Measurements from ENCODE around the gene HAGH.

The HAGH gene

DNA sequence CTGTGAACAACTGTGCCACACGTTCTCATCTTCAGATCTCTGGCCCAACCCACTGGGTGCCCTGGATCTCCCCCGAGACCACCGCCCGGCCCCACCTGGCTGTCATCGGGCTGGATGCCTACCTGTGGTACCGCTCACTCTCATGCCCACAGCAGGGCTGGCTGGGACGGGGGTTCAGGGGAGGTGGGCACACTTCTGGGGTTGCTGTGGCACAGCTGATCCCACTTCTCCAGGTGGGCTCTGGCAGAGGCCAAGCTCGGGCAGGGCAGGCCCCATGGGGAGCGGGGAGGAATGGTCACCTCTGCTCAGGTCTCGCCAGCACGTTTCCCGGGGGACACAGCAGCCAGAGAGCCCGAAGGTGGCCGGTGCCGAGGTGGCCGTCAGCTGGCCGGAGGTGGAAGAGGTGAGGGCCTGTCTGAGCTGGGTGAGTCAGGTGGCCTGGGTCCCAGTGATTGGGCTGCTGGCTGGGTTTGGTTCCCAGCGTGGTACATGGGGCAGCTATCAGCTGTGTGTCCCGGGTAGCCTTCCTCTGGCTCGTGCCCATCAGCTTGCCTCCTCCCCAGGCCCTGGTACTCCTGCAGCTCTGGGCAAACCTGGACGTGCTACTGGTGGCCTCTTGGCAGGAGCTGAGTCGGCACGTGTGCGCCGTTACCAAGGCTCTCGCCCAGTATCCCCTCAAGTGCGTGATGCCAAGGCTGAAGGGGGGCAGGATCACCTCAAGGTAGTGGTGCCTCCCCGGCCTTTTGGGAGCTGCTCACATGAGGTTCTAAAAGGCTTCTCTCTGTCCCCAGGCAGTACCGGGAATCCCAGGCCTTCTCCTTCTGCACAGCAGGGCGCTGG, 51.4 kb downstream of the HAGH start:
- Histone ChIP-seq H3K79me2 (peaks cover 5% of the 10 kb centered on the region), H3K27ac (no peak overlapping the region), H3K27me3 (ENCODE audit: control insufficient read depth, insufficient read depth, low read length) (no peaks in the 10 kb centered on the region), H2AFZ (no peak overlapping the region), H3K9me3 (ENCODE audit: control insufficient read depth, low read length) (no peaks in the 10 kb centered on the region), H3K4me2 (ENCODE audit: low read length) (no peak overlapping the region), H3K4me3 (ENCODE audit: low read depth, low read length) (no peak overlapping the region), H3K36me3 (ENCODE audit: control insufficient read depth, insufficient read depth, low read length) (no peaks in the 10 kb centered on the region), H3K4me1 (peaks cover 1% of the 10 kb centered on the region), H3K9ac (no peak overlapping the region)
- TF ChIP-seq, protein P1, sequence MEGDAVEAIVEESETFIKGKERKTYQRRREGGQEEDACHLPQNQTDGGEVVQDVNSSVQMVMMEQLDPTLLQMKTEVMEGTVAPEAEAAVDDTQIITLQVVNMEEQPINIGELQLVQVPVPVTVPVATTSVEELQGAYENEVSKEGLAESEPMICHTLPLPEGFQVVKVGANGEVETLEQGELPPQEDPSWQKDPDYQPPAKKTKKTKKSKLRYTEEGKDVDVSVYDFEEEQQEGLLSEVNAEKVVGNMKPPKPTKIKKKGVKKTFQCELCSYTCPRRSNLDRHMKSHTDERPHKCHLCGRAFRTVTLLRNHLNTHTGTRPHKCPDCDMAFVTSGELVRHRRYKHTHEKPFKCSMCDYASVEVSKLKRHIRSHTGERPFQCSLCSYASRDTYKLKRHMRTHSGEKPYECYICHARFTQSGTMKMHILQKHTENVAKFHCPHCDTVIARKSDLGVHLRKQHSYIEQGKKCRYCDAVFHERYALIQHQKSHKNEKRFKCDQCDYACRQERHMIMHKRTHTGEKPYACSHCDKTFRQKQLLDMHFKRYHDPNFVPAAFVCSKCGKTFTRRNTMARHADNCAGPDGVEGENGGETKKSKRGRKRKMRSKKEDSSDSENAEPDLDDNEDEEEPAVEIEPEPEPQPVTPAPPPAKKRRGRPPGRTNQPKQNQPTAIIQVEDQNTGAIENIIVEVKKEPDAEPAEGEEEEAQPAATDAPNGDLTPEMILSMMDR (IDR thresholded peaks at IDR 0.05), result no peak

DNA sequence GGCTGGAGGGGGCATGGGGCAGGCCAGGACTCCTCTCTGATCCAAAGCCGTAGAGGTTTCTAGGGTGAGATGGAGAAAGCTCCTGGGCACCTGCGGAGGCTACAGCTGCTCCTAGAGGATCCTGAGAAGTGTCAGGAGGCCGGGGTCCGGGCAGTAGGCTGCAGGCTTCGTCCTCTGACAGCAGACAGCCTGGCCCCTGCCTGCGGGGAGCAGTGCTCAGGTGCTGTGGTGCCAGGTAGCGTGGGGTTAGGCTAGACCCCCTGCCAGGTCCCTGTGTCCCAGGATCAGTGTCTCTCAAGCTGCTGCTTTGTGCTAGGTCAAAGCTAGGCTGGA, 52.2 kb downstream of the HAGH start:
- no peak overlapping the region for H3K27ac ChIP-seq
- H3K36me3 ChIP-seq (ENCODE audit: control insufficient read depth, insufficient read depth, low read length), result no peaks in the 10 kb centered on the region
- H3K9me3 ChIP-seq (ENCODE audit: control insufficient read depth, low read length), result no peaks in the 10 kb centered on the region
- H3K4me2 ChIP-seq (ENCODE audit: low read length), result peak overlapping the region; percentile 65
- H3K27me3 ChIP-seq (ENCODE audit: control insufficient read depth, insufficient read depth, low read length), result no peaks in the 10 kb centered on the region
- peaks cover 5% of the 10 kb centered on the region for H3K79me2 ChIP-seq
- no peak overlapping the region for H3K9ac ChIP-seq
- TF ChIP-seq, protein P1 (IDR thresholded peaks at IDR 0.05), result no peak
- peaks cover 2% of the 10 kb centered on the region for H3K4me1 ChIP-seq
- H2AFZ ChIP-seq, result no peak overlapping the region
- peak overlapping the region; percentile 83 for H3K4me3 ChIP-seq (ENCODE audit: low read depth, low read length)

DNA sequence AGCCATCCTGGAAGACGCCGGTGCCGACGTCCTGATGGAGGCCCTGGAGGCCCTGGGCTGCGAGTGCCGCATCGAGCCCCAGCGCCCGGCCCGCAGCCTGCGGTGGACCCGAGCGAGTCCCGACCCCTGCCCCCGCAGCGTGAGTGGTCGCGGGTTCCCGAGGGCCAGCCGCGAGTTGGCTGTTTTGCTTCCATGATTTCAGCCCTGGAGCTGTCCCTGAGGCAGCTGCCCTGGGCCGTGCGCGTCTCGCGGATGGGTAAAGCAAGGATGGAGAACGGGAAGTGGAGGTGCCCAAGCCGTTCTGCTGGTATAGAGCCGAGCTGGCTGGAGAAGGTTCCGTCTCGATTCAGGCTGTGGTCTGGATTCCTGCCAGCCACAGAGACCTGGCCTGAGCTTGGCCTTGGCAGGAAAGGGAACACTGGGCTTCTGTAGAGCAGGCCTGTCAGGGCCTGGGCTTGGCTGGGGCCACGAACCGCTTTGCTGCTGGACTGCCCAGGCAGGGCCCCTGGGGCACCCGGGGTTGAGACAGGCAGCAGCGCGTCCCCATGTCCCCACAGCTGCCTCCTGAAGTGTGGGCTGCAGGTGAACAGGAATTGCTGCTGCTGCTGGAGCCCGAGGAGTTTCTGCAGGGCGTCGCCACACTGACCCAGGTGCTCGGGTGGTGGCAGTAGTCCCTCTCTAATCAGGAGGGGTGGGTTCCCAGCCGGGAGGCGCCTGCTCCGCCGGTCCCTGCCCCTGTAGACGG, 52.8 kb downstream of the HAGH start:
- TF ChIP-seq, protein P1 (IDR thresholded peaks at IDR 0.05), result no peak
- Histone ChIP-seq H3K4me1 (peaks cover 2% of the 10 kb centered on the region), H2AFZ (peak overlapping the region; percentile 79), H3K79me2 (peaks cover 5% of the 10 kb centered on the region), H3K27me3 (ENCODE audit: control insufficient read depth, insufficient read depth, low read length) (no peaks in the 10 kb centered on the region), H3K36me3 (ENCODE audit: control insufficient read depth, insufficient read depth, low read length) (no peaks in the 10 kb centered on the region), H3K9ac (peak overlapping the region; percentile 39), H3K4me2 (ENCODE audit: low read length) (peak overlapping the region; percentile 65), H3K27ac (peak overlapping the region; percentile 81), H3K4me3 (ENCODE audit: low read depth, low read length) (peak overlapping the region; percentile 83), H3K9me3 (ENCODE audit: control insufficient read depth, low read length) (no peaks in the 10 kb centered on the region)

DNA sequence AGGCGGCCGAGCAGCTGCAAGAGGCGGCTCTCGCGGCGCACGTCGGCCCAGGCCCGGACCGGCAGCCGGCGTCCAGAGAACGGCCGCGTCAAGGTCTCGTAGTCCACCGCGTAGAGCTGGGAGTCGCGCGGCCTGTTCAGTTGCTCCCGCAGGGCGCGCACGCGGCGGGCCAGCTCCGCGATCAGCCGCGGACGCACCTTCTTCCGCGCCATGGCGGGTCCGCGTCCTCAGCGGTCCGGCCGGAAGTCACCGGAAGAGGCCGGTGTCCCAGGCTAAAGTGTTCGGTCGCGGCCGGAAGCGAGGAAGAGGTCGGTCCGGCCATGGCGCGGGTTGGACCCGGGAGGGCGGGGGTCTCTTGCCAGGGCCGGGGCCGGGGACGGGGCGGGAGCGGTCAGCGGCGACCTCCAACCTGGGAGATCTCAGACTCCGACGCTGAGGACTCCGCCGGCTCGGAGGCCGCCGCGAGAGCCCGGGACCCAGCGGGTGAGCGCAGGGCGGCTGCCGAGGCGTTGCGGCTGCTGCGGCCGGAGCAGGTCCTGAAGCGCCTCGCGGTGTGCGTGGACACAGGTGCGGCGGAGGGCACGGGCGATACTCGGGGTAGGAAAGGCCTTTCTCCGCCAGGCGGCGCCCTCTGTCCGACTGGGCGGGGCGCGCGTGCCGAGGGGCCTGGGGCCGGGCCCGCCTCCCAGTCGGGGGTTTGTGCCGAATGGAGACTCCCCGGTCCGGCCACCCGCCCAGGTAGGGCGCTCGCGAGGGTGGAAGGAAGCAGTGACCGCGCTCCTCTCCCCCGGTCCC, 53.5 kb downstream of the HAGH start, which contains the start of gene MRPS34:
Gene MRPS34, minus strand, starts transcription at position 227 of the 795 bp plus-strand sequence. Its CDS starts 15 bp downstream, at position 212.
- Histone ChIP-seq H3K4me2 (ENCODE audit: low read length) (peak within 1 kb of the TSS; percentile 65), H3K4me1 (peaks cover 2% of the 10 kb centered on the region), H3K9me3 (ENCODE audit: control insufficient read depth, low read length) (no peaks in the 10 kb centered on the region), H3K36me3 (ENCODE audit: control insufficient read depth, insufficient read depth, low read length) (no peaks in the 10 kb centered on the region), H3K9ac (peak within 1 kb of the TSS; percentile 39), H3K27ac (peak within 1 kb of the TSS; percentile 81), H3K27me3 (ENCODE audit: control insufficient read depth, insufficient read depth, low read length) (no peaks in the 10 kb centered on the region), H3K79me2 (peaks cover 5% of the 10 kb centered on the region), H3K4me3 (ENCODE audit: low read depth, low read length) (peak within 1 kb of the TSS; percentile 83), H2AFZ (peak within 1 kb of the TSS; percentile 79)
- TF ChIP-seq, protein P1 (IDR thresholded peaks at IDR 0.05), result peak; percentile 87
